Fibroblast of upper back skin (primary cell): ENCODE results near the gene LRRC52.

ENCODE experiments used
- DNase-seq: peaks from one replicate; pipeline ENCODE4 v3.0.0-alpha.2; 2013

LRRC52 gene

GRCh38 chr1:165543532-165544438 is at the start of gene LRRC52:
Gene LRRC52, plus strand, starts transcription at chr1:165544000. Its CDS starts 297 bp downstream, at chr1:165544297.
- DNase-seq, result no peak

GRCh38 chr1:165494949-165495857 is 48.6 kb upstream of the LRRC52 start:
- DNase-seq, result no peak

- no peak for DNase-seq
Observed at GRCh38 chr1:165495858-165496205, 48.0 kb upstream of the LRRC52 start.

- peak; percentile 28 for DNase-seq
Observed at GRCh38 chr1:165496501-165496900, 47.3 kb upstream of the LRRC52 start.

- DNase-seq, result peak; percentile 72
Observed at GRCh38 chr1:165497069-165498013, 46.5 kb upstream of the LRRC52 start.

GRCh38 chr1:165501330-165501969 is 42.4 kb upstream of the LRRC52 start:
- no peak for DNase-seq

- peak; percentile 34 for DNase-seq
Observed at GRCh38 chr1:165501970-165502348, 41.8 kb upstream of the LRRC52 start.

- no peak for DNase-seq
Observed at GRCh38 chr1:165507570-165507969, 36.2 kb upstream of the LRRC52 start.

GRCh38 chr1:165508291-165508690 is 35.5 kb upstream of the LRRC52 start:
- no peak for DNase-seq

GRCh38 chr1:165512816-165513215 is 31.0 kb upstream of the LRRC52 start:
- no peak for DNase-seq

GRCh38 chr1:165516469-165516868 is 27.3 kb upstream of the LRRC52 start:
- no peak for DNase-seq

- DNase-seq, result no peak
Observed at GRCh38 chr1:165520646-165521045, 23.2 kb upstream of the LRRC52 start.

- DNase-seq, result no peak
Observed at GRCh38 chr1:165524639-165525285, 19.0 kb upstream of the LRRC52 start.

GRCh38 chr1:165525708-165526107 is 18.1 kb upstream of the LRRC52 start:
- no peak for DNase-seq

GRCh38 chr1:165527251-165528007 is 16.4 kb upstream of the LRRC52 start:
- DNase-seq, result no peak

- no peak for DNase-seq
Observed at GRCh38 chr1:165531021-165531420, 12.8 kb upstream of the LRRC52 start.

GRCh38 chr1:165532053-165532452 is 11.7 kb upstream of the LRRC52 start:
- DNase-seq, result no peak

- no peak for DNase-seq
Observed at GRCh38 chr1:165533254-165533653, 10.5 kb upstream of the LRRC52 start.

- DNase-seq, result no peak
Observed at GRCh38 chr1:165536016-165536415, 7.8 kb upstream of the LRRC52 start.

GRCh38 chr1:165537356-165538109 is 6.3 kb upstream of the LRRC52 start:
- DNase-seq, result no peak
